SH-SY5Y (cell line): ENCODE results near the gene OCA2.

Source experiments
- GATA2 ChIP-seq: IDR thresholded peaks from 2 replicates; pipeline ENCODE4 v1.6.1; 2011; ENCODE audit warnings: mild to moderate bottlenecking, low read depth, low read length
- GATA3 ChIP-seq: IDR thresholded peaks from 2 replicates; pipeline ENCODE4 v1.6.1; 2011; ENCODE audit warnings: low read depth, mild to moderate bottlenecking, low read length, moderate library complexity

OCA2 gene

GRCh38 chr15:27869697-27870281, 229.3 kb downstream of the OCA2 start:
- TF ChIP-seq GATA3, result no peak
- TF ChIP-seq GATA2, result no peak

DNA sequence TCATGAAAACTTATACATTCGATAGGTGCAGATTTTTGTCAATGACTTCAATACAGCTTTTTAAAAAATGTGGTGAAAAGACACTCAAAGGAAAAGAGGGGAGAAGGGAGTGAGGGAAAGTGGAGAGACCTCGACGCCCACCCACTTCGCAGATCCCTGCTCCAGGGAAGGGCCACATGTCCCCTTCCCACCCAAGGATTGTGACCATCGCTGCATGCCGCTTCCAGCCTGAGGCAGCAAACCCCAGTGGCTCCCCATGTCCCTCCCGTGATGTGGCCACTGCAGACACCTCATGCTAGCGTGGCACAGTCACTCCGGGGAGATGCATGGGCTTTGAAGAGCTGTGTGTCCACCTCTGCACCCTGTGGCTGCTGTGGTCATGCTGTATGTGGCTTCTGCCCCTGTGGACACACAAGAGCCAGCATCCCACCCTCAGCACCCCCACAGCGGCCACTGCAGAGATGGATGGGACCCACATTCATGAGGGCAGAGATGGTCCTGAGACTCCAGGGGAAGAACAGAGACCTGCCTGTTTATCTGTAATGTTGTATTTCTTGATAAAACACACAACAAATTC, 230.2 kb downstream of the OCA2 start:
- TF ChIP-seq GATA2, result no peak
- TF ChIP-seq GATA3, result no peak

GRCh38 chr15:27867861-27868260, 231.3 kb downstream of the OCA2 start:
- TF ChIP-seq GATA2 (no peak), GATA3 (no peak)

GRCh38 chr15:27866505-27867165, 232.5 kb downstream of the OCA2 start:
- no peak for TF ChIP-seq GATA2
- no peak for TF ChIP-seq GATA3

GRCh38 chr15:27865926-27866325, 233.2 kb downstream of the OCA2 start:
- TF ChIP-seq GATA2, result no peak
- no peak for TF ChIP-seq GATA3

DNA sequence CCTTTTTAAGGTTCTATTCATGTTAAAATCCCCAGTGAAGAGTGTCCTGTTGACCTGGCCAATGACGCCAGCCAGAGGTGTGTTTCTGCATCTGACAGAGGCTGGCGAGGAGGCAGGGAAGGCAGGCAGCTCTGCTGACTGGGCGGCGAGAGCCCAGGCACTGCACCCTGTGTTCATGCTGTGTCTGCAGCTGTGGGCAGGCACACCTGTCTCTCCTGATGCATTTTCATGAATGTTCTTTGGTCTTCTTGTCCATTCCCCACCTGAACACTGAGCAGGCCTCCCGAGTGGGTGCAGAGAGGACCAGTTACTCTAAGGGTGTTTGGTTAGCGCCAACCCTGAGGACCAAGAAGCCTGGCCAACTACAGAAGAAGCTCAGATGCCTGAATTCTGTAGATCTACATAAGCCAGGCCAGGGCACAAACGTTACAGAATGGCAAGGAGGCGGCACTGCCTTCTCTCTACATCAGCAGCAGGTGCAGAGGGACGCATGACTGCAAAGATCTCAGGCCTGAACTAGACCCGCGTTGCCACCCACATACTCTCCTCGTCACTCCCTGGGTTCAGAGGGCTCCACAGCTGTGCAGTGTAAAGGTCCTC, 233.7 kb downstream of the OCA2 start:
- no peak for TF ChIP-seq GATA3
- TF ChIP-seq GATA2, result no peak

GRCh38 chr15:27864719-27865118, 234.4 kb downstream of the OCA2 start:
- no peak for TF ChIP-seq GATA2

DNA sequence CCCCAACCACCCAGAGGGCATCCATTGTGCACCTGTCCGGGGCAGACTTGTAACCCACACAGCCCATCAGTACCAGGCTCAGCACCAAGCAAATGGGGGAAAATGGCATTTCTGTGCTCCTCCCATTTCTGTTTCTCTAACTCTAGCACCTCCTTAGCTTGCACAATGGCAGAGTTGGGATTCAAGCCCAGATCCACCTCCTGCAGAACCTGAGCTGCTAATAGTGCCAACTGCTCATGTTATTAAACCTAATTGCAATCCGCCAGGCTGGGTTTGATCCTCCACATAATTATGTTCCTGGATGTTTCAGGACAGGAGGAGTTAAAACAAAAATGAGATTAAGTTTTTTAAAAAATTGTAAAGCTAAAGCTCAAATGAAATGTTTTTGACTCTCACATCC, 235.0 kb downstream of the OCA2 start:
- TF ChIP-seq GATA3 (no peak), GATA2 (no peak)

GRCh38 chr15:27863000-27863399, 236.1 kb downstream of the OCA2 start:
- no peak for TF ChIP-seq GATA3
- no peak for TF ChIP-seq GATA2

DNA sequence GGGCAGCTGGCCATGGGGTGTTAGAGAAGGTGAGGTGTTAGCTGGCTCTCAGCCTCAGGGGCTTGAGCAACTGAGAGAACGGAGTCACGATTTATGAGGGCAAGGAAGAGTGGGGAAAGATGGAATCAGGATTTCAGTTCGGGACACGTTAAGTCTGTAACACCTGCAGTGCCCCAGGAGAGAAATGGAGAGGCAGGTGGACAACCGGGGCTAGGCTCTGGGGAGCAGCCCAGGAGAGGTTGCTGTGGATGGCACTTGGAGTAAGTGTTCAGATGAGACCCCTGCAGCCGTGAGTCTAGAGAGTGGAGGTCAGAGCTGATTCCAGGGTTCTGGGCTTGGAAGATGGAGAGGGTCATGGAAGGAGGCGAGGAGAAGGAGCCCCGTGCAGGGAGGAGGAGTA, 237.9 kb downstream of the OCA2 start:
- TF ChIP-seq GATA3 (no peak), GATA2 (no peak)

DNA sequence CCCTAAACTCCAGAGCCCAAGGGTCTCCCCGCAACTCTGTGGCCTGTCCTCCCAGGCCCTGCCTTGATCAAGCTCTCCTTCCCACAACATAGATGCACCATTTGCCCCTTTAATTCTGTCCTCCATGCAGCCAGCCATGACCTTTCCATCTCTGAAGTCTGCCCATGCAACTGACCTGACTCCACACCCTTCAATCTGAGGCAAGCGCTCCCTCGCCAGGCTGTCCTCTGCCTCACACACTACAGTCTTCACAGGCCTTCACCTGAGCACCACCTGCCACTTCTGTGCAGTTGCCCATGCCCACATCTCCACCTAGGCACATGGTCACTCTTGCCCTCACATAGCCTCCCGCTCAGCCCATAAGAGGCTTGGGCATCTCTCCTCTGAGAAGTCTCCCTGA, 244.0 kb downstream of the OCA2 start:
- TF ChIP-seq GATA3, result no peak
- no peak for TF ChIP-seq GATA2

GRCh38 chr15:27854601-27855000, 244.5 kb downstream of the OCA2 start:
- no peak for TF ChIP-seq GATA3
- no peak for TF ChIP-seq GATA2

DNA sequence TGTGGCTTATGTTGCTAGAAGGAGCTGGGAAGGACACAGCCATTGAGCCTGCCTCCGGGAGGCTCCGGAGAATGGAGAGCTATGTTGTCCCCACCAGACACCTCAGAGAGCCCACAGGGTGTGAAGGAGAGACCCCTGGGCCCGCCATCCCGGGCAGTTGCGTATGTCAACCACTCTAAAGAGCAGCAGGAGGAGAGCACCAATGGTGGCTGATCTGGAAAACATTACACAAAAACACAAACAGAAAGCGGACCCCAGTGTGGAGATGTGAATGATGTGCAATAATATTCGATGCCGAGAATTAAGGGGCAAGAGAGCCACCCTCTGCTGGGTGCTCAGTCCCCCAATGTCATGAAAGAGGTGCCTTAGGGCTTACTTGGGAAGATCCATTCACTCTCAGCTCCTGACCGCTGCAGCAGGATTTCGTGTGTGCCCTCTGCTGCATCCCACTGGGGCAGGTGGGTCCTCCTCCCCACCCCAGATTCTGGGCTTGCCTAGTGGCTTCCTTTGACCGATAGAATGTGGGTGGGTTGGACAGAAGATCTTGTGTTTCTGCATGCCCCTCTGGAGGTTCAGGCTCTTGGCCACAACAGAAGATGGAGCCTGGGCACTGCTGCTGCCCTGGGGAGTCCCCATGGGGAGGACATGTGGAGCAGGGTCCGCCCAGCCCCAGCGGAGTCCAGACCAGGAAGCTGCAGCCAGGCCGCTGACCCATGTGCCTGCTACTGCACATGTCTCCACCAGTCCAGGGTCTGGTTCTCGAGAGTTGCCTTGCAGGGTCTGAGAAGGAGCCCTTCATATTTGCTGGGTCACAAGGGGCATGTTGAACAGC, 245.3 kb downstream of the OCA2 start:
- TF ChIP-seq GATA3, result no peak
- no peak for TF ChIP-seq GATA2

GRCh38 chr15:27851858-27852210, 247.3 kb downstream of the OCA2 start:
- TF ChIP-seq GATA2 (no peak), GATA3 (no peak)
